NCI-H69 (cell line): ENCODE data around the gene CCDC138.

ENCODE experiments used
- DNase-seq: peaks from one replicate; lab custom pipeline; 2025; lab: John Stamatoyannopoulos, UW

CCDC138 gene

DNA sequence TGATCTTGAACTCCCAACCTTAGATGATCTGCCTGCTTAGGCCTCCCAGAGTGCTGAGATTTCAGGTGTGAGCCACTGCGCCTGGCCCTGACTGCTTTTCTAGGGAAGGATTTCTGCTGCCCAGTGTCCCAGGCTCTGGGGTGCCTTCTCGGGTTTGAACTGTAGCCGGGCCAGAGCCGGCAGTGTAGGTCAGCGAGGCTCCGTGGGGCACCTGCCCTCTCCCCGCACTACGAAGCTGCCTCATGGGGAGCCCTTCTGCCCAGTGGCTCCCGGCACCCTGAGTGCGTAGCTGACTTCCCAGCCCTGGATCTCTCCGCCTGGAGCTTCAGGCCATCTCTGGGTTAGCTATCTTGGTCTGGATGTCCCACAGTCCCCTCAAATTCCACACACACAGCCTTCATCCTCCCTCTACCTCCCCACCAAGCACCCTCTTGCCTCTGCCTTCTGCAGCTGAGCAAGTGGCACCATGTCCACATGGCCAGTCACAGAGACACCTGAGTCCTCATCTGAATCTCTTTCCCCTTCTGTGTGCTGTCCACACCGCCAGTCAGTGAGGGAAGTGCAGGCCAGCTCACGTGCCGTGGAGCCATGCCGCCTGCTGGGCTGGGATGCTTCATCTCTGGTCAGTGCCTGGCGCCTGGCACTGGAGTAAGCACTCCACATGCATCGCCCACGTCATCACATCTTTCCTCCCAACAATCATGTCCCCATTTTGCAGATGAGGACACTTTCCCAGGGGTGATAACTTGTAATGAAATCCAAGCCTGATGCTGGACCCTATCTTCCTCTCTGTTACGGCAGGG lies 133.2 kb downstream of the CCDC138 start:
- DNase-seq: no peak

GRCh38 chr2:108920686-108921085 lies 134.1 kb downstream of the CCDC138 start:
- DNase-seq: no peak

GRCh38 chr2:108921096-108922030 lies 134.8 kb downstream of the CCDC138 start:
- no peak for DNase-seq

- peak; percentile 33 for DNase-seq
Measured at GRCh38 chr2:108922141-108922915, 135.8 kb downstream of the CCDC138 start.

DNA sequence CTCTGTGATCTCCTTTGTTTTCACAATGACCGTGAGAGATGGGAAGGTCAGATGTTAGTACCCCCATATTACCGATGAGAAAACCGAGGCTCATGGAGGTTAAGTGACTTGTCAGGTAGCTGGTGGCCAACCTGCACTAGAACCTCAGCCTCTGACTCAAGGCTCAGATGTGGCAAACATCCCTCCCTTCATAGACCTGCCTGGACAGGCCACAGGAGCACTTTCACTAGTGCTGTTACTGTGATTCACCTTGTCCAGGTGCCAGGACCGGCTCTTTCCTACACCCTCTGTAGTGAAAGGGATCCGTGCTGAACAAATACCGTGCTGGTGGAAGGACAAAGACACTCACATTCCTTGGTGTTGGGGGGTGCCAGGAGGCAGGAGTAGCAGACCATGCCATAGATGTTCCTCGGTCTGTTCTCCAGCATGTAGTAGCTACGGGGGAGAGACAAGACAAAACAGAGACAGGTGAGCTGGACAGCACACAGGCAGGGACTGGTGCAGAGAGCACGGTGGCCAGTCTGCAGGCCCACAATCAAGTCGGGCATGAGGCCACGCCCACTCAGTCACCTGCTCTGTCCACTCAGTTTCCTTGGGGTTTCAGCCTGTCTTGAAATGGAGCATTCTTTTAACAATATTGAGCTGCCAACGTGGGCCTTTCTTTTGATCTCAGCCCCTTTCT lies 136.6 kb downstream of the CCDC138 start:
- DNase-seq: peak; percentile 28

DNA sequence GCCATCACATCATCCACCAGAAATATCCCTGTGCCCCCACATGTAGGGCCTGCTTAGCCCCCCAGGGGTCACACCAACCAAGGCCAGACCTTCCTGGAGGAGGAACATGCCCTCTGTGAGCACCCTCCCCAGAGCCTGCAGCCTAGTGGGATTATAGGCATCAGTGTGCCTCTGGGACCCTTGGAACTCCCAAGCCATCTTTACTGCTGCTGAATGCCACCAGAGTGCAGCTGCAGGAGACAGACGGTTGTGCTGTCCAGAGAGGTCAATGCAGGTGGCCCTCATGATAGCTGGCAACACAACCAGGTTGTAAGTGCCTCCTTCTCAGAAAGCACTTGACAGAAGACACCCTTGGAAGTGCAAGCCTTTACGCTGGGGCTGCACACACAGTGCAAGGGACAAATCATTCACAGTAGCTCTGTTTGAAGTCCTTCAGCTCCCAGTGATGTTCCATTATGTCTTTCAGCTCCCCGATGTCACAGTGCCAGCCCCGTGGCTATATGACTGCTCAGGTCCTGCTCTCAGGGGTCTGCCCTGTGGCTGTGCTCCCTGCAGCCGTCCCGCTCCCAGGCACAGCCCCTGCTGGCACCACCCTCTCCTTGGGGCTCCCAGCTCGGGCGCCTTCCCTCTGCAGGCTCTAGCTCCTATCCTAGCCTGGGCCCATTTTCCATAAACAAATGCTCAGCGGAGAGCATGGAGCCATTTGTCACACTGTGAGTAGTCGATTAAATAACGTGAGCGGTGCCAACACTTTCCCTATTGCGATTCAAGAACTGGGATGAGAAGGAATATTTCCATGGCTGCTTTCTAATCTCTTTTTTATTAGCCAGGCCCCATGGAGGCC lies 137.4 kb downstream of the CCDC138 start:
- DNase-seq: no peak

GRCh38 chr2:108924580-108925251 lies 138.1 kb downstream of the CCDC138 start:
- DNase-seq: no peak

- DNase-seq: no peak
Measured at GRCh38 chr2:108925286-108925685, 138.7 kb downstream of the CCDC138 start.

- no peak for DNase-seq
Measured at GRCh38 chr2:108925735-108926134, 139.2 kb downstream of the CCDC138 start.
